PFSK-1 (cell line): ENCODE data around the gene TANC2.

Experiments used
- FOXP2 ChIP-seq: optimal IDR thresholded peaks from 2 replicates; pipeline ENCODE3; 2011; ENCODE audit warnings: borderline replicate concordance, control low read depth, inconsistent platforms; ENCODE audit not compliant: insufficient read depth; ENCODE audit errors: extremely low read length, extremely low read depth
- POLR2AphosphoS5 ChIP-seq: IDR thresholded peaks from 2 replicates; pipeline ENCODE4 v1.6.1; 2012; ENCODE audit warnings: low read depth, mild to moderate bottlenecking, control low read depth, low read length, moderate library complexity
- SIN3A ChIP-seq: IDR thresholded peaks from 2 replicates; pipeline ENCODE4 v1.6.1; 2012; ENCODE audit warnings: mild to moderate bottlenecking, low read length, moderate library complexity, borderline replicate concordance; ENCODE audit not compliant: insufficient read depth
- TAF1 ChIP-seq: IDR thresholded peaks from 2 replicates; pipeline ENCODE4 v1.6.1; 2012; ENCODE audit warnings: low read length, control low read depth, borderline replicate concordance; ENCODE audit not compliant: insufficient read depth
- TF ChIP-seq, protein P1 (sequence below), 2 experiments: IDR thresholded peaks; 2 replicates each; pipeline versions ENCODE4 v1.6.1 to v1.8.0; 2011 to 2012; ENCODE audit warnings: low read depth in 2 of 2, low read length in 2 of 2, control low read depth in 1 of 2, inconsistent platforms in 1 of 2, mild to moderate bottlenecking in 1 of 2, moderate library complexity in 1 of 2; ENCODE audit not compliant: insufficient read depth in 1 of 2

The TANC2 gene

DNA sequence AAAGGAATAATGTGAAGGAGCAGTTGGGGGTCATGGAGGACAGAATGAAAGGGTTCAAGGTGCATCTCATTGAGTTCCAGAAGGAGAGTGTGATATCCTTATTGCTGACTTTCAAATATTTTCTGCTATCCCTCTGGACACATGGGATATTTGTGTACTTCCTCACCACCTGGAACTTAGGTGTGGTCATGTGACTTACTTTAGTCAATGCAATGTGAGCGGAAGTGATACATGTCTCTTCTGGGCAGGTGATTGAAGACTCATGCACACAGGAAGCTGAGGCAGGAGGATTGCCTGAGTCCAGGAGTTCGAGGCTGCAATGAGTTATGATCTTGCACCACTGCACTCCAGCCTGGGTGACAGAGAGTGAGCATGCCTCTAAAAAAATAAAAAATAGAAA is 36.7 kb upstream of the TANC2 start:
- TF ChIP-seq SIN3A (no peak), TAF1 (no peak), POLR2AphosphoS5 (no peak), FOXP2 (no peak)
- TF ChIP-seq, protein P1, sequence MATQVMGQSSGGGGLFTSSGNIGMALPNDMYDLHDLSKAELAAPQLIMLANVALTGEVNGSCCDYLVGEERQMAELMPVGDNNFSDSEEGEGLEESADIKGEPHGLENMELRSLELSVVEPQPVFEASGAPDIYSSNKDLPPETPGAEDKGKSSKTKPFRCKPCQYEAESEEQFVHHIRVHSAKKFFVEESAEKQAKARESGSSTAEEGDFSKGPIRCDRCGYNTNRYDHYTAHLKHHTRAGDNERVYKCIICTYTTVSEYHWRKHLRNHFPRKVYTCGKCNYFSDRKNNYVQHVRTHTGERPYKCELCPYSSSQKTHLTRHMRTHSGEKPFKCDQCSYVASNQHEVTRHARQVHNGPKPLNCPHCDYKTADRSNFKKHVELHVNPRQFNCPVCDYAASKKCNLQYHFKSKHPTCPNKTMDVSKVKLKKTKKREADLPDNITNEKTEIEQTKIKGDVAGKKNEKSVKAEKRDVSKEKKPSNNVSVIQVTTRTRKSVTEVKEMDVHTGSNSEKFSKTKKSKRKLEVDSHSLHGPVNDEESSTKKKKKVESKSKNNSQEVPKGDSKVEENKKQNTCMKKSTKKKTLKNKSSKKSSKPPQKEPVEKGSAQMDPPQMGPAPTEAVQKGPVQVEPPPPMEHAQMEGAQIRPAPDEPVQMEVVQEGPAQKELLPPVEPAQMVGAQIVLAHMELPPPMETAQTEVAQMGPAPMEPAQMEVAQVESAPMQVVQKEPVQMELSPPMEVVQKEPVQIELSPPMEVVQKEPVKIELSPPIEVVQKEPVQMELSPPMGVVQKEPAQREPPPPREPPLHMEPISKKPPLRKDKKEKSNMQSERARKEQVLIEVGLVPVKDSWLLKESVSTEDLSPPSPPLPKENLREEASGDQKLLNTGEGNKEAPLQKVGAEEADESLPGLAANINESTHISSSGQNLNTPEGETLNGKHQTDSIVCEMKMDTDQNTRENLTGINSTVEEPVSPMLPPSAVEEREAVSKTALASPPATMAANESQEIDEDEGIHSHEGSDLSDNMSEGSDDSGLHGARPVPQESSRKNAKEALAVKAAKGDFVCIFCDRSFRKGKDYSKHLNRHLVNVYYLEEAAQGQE (IDR thresholded peaks at IDR 0.05; ENCODE audit: insufficient read depth in 1 of 2, low read depth in 2 of 2, low read length in 2 of 2): no peak

DNA sequence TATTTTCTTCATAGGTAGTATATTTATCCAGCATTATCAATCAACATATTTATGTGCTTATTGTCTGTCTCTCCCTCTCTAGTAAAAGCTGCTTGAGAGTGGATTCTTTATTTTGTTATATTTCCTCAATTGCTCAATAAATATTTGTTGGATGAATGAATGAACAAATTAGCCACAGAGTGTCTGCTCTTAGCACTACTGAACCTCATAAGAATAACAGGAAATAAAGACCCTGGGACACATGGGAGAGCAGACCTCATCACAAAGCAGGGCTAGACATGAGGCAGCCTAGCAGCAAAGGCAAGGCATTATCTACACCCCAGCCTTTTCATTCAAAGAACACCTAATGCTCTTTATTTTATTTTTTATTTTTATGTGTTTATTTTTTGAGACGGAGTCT is 34.9 kb upstream of the TANC2 start:
- TF ChIP-seq TAF1 (no peak), POLR2AphosphoS5 (no peak), FOXP2 (no peak), SIN3A (no peak)
- TF ChIP-seq, protein P1 (IDR thresholded peaks at IDR 0.05; ENCODE audit: insufficient read depth in 1 of 2, low read depth in 2 of 2, low read length in 2 of 2): no peak

DNA sequence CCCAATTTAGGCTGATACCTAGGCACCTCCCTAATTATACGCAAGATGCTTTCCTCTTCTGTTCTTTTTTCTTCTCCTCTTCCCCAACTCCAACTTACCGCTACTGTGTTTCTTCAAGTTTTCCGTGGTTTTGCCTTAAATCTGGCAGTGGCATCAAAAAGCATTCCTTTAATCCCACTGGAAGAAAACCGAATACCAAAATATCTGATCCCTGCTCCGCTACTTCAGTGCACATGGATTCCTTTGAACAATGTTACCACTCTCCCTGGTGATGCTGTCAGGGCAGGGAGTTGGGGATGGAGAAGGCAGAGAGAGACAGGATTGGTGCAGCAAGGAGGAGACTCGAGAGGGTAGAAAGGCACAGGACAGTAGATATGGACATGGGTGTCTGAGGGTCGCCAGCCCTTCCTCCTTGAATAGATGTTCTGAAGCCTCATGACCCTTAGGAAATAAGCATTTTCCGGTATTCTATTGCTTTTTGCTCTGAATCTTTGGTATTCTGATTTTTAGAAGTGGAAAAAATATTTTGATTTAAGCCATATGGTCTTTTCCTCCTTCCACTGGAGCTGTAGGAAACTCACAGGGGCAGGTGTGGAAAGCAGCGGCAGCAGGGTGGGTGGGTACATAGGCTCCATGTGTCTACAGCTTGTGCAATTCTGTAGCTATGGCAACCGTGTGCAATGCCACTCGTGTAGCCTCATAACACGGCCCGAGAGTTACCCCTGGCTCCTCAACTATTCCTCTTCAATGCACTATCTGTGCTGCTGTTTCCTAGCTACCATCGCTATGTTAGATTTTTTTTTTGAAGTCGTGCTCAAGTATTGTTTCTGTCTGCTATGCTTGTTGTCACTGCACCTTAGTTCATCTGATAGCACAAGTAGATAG is 32.3 kb upstream of the TANC2 start:
- no peak for TF ChIP-seq TAF1
- TF ChIP-seq, protein P1 (IDR thresholded peaks at IDR 0.05; ENCODE audit: insufficient read depth in 1 of 2, low read depth in 2 of 2, low read length in 2 of 2): no peak
- TF ChIP-seq SIN3A: no peak
- TF ChIP-seq FOXP2: no peak
- no peak for TF ChIP-seq POLR2AphosphoS5

DNA sequence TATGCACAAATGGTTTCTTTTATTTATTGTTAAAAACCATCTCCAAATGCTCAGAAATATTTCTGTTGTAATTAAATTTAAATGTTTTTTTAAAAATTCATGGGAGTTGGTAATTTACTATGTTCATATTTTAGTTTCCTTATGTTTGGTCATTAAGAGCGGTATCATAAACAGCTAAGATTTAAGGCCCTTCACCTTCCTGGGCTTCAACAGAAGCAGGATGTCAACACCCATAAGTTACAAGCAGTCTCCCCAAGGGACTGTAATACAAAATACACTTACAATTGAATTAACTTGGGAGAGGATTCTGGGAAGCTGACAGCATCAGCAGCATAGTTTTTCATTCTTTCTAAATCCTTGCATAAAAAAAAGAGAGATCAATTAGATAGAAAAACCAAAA is 30.9 kb upstream of the TANC2 start:
- TF ChIP-seq POLR2AphosphoS5 (no peak), TAF1 (no peak), SIN3A (no peak), FOXP2 (no peak)
- TF ChIP-seq, protein P1 (IDR thresholded peaks at IDR 0.05; ENCODE audit: insufficient read depth in 1 of 2, low read depth in 2 of 2, low read length in 2 of 2): no peak
